Forelimb muscle (tissue), 1 donor: Measurements from ENCODE around the gene FAM171A1. TPM values are rescaled to one million over a fixed set of nuclear protein-coding genes. Genes with fewer than 3 reads are reported as not detected.
A peak's percentile ranks its signal among the peaks of the same experiment; 100 is the strongest.
"Not testable (repeated sequence)": the region's sequence is repeated elsewhere in the genome, so short reads cannot be mapped to it uniquely, and the experiment has no call there.

Experiments
- DNase-seq: peaks from one replicate; pipeline ENCODE4 v3.0.0-alpha.2; 2013; ENCODE audit warnings: low read depth
- polyA plus RNA-seq: library from polyadenylated mRNA; unstranded; fragments of 120-200 nt; gene quantifications from one replicate; pipeline ENCODE4 v1.2.1, GENCODE V29; 2013; ENCODE audit not compliant: insufficient read length

Gene FAM171A1
- polyA plus RNA-seq, 1 donor, result 27.2 TPM

GRCh38 chr10:15290150-15290549 lies 80.9 kb downstream of the FAM171A1 start:
- DNase-seq, result no peak

- DNase-seq, result no peak
Measured at GRCh38 chr10:15280974-15281373, 90.1 kb downstream of the FAM171A1 start.

- no peak for DNase-seq
Measured at GRCh38 chr10:15280462-15280861, 90.6 kb downstream of the FAM171A1 start.

GRCh38 chr10:15279236-15279635 lies 91.9 kb downstream of the FAM171A1 start:
- no peak for DNase-seq

- DNase-seq, result no peak
Measured at GRCh38 chr10:15278786-15279185, 92.3 kb downstream of the FAM171A1 start.

- not testable (repeated sequence) for DNase-seq
Measured at GRCh38 chr10:15276039-15276438, 95.0 kb downstream of the FAM171A1 start.

- not testable (repeated sequence) for DNase-seq
Measured at GRCh38 chr10:15269838-15270237, 101.3 kb downstream of the FAM171A1 start.

- no peak for DNase-seq
Measured at GRCh38 chr10:15267496-15267895, 103.6 kb downstream of the FAM171A1 start.

GRCh38 chr10:15266117-15266516 lies 105.0 kb downstream of the FAM171A1 start:
- DNase-seq, result no peak

GRCh38 chr10:15265558-15265957 lies 105.5 kb downstream of the FAM171A1 start:
- no peak for DNase-seq

GRCh38 chr10:15265056-15265455 lies 106.0 kb downstream of the FAM171A1 start:
- no peak for DNase-seq

- DNase-seq, result no peak
Measured at GRCh38 chr10:15263657-15264323, 107.3 kb downstream of the FAM171A1 start.

GRCh38 chr10:15262036-15262713 lies 108.9 kb downstream of the FAM171A1 start:
- DNase-seq, result peak; percentile 39

- DNase-seq, result no peak
Measured at GRCh38 chr10:15259136-15259535, 112.0 kb downstream of the FAM171A1 start.

GRCh38 chr10:15258255-15258654 lies 112.8 kb downstream of the FAM171A1 start:
- no peak for DNase-seq

GRCh38 chr10:15255961-15256360 lies 115.1 kb downstream of the FAM171A1 start:
- no peak for DNase-seq

GRCh38 chr10:15254808-15255648 lies 116.1 kb downstream of the FAM171A1 start:
- no peak for DNase-seq

- DNase-seq, result no peak
Measured at GRCh38 chr10:15253951-15254807, 116.9 kb downstream of the FAM171A1 start.

GRCh38 chr10:15252396-15252795 lies 118.7 kb downstream of the FAM171A1 start:
- no peak for DNase-seq

GRCh38 chr10:15251791-15252380 lies 119.2 kb downstream of the FAM171A1 start:
- no peak for DNase-seq

GRCh38 chr10:15245530-15245929 lies 125.6 kb downstream of the FAM171A1 start:
- DNase-seq, result no peak
